ENCODE data around the gene KIAA0930. TPM values are rescaled to one million over a fixed set of nuclear protein-coding genes. Genes with fewer than 3 reads are reported as not detected.
A peak's percentile ranks its signal among the peaks of the same experiment; 100 is the strongest.
"Not testable (repeated sequence)": the region's sequence is repeated elsewhere in the genome, so short reads cannot be mapped to it uniquely, and the experiment has no call there.

The KIAA0930 gene
- total RNA-seq, 6 donors from 2014 or later = 31.2 to 103 (median 42.8) TPM

DNA sequence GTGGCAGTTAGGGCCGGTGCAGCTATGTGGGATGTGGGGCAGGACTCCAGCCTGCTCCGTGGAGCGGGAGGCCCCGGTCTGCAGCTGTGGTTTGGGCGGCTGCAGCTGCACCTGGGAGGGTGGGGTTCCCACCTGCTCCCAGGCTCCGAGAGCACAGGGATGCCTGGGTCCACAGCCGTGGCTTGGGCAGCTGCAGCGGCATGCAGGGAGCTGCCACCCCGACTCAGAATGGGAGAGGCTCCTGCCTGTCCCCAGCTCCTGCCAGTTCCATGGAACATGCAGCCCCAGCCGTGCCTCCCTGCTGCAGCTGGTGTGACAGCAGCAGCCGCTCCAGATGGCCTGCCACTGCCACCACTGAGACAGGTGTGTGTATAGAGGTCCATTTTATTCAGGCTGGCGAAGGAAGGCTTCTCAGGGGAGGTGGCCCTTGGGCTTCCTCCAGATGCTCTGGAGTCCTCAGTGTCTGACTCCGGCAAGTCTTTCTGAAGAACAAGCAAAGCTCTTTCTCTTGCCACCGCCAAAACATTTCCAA, 22.3 kb upstream of the KIAA0930 start:
- ATAC-seq (ENCODE audit: low FRiP score in 2 of 2) (no peak), DNase-seq (peak in 1 of 2 donors; percentile 77)
- Histone ChIP-seq H3K4me1 (peaks cover 10 to 15% (median 13%) of the 10 kb centered on the region in 4 donors), H3K9me3 (no peaks in the 10 kb centered on the region), H3K4me3 (no peak overlapping the region), H3K27me3 (no peaks in the 10 kb centered on the region), H3K36me3 (no peaks in the 10 kb centered on the region), H3K27ac (peak overlapping the region in 1 of 4 donors; percentile 61)
- WGBS, 2 donors = 70% methylated on average over 13 of the region's 14 CpGs; no CpG with 5 or more reads in 1 of the 2 donors
- no peak for TF ChIP-seq EP300 (IDR thresholded peaks at IDR 0.05)
- TF ChIP-seq CTCF (IDR thresholded peaks at IDR 0.05) = no peak
- no peak for TF ChIP-seq POLR2A (IDR thresholded peaks at IDR 0.05)
- TF ChIP-seq POLR2AphosphoS5 (IDR thresholded peaks at IDR 0.05) = no peak

- TF ChIP-seq POLR2AphosphoS5 (IDR thresholded peaks at IDR 0.05) = no peak
- TF ChIP-seq POLR2A (IDR thresholded peaks at IDR 0.05) = no peak
- no peak for TF ChIP-seq EP300 (IDR thresholded peaks at IDR 0.05)
- no peak for TF ChIP-seq CTCF (IDR thresholded peaks at IDR 0.05)
- Histone ChIP-seq H3K9me3 (no peaks in the 10 kb centered on the region), H3K4me1 (peaks cover 10 to 13% (median 12%) of the 10 kb centered on the region in 4 donors), H3K36me3 (no peaks in the 10 kb centered on the region), H3K27ac (no peak overlapping the region), H3K27me3 (no peaks in the 10 kb centered on the region), H3K4me3 (no peak overlapping the region)
- WGBS, 2 donors = 58 to 62% methylated on average over 5 to 11 of the region's 13 CpGs
- ATAC-seq (ENCODE audit: low FRiP score in 2 of 2) = peak; percentile 8 to 63
- no peak for DNase-seq
Observed at GRCh38 chr22:45262195-45262930, 21.7 kb upstream of the KIAA0930 start.

GRCh38 chr22:45261407-45262088, 20.9 kb upstream of the KIAA0930 start:
- DNase-seq = no peak
- no peaks in the 10 kb centered on the region for H3K36me3 ChIP-seq
- H3K27ac ChIP-seq = no peak overlapping the region

GRCh38 chr22:45260395-45260759, 19.7 kb upstream of the KIAA0930 start:
- not testable (repeated sequence) for H3K27ac ChIP-seq; DNase-seq; H3K27me3 ChIP-seq; H3K36me3 ChIP-seq; H3K9me3 ChIP-seq; ATAC-seq (ENCODE audit: low FRiP score in 2 of 2); H3K4me3 ChIP-seq
- WGBS, 2 donors = 77 to 88% methylated on average over 9 of the region's 9 CpGs
- H3K4me1 ChIP-seq = peaks cover 10 to 13% (median 12%) of the 10 kb centered on the region in 4 donors

More at GRCh38 chr22:45261407-45262088, 20.9 kb upstream of the KIAA0930 start:
- H3K4me1 ChIP-seq = peaks cover 10 to 13% (median 12%) of the 10 kb centered on the region in 4 donors
- ATAC-seq (ENCODE audit: low FRiP score in 2 of 2) = no peak
- H3K4me3 ChIP-seq = no peak overlapping the region
- no peaks in the 10 kb centered on the region for H3K27me3 ChIP-seq
- H3K9me3 ChIP-seq = no peaks in the 10 kb centered on the region
- 82 to 84% methylated on average over 9 to 16 of the region's 20 CpGs for WGBS, 2 donors
- TF ChIP-seq EP300 (IDR thresholded peaks at IDR 0.05) = no peak
- TF ChIP-seq POLR2A (IDR thresholded peaks at IDR 0.05) = no peak
- TF ChIP-seq CTCF (IDR thresholded peaks at IDR 0.05) = no peak
- TF ChIP-seq POLR2AphosphoS5 (IDR thresholded peaks at IDR 0.05) = no peak

- no peak overlapping the region for H3K4me3 ChIP-seq
- H3K4me1 ChIP-seq = peaks cover 10 to 13% (median 12%) of the 10 kb centered on the region in 4 donors
- DNase-seq = no peak
- no peaks in the 10 kb centered on the region for H3K9me3 ChIP-seq
- 70 to 76% methylated on average over 10 of the region's 10 CpGs for WGBS, 2 donors
- no peaks in the 10 kb centered on the region for H3K36me3 ChIP-seq
- H3K27ac ChIP-seq = no peak overlapping the region
- no peak for TF ChIP-seq POLR2A (IDR thresholded peaks at IDR 0.05)
- TF ChIP-seq EP300 (IDR thresholded peaks at IDR 0.05) = no peak
- no peak for TF ChIP-seq CTCF (IDR thresholded peaks at IDR 0.05)
- TF ChIP-seq POLR2AphosphoS5 (IDR thresholded peaks at IDR 0.05) = no peak
- no peaks in the 10 kb centered on the region for H3K27me3 ChIP-seq
- no peak for ATAC-seq (ENCODE audit: low FRiP score in 2 of 2)
Observed at GRCh38 chr22:45259754-45260394, 19.2 kb upstream of the KIAA0930 start.

DNA sequence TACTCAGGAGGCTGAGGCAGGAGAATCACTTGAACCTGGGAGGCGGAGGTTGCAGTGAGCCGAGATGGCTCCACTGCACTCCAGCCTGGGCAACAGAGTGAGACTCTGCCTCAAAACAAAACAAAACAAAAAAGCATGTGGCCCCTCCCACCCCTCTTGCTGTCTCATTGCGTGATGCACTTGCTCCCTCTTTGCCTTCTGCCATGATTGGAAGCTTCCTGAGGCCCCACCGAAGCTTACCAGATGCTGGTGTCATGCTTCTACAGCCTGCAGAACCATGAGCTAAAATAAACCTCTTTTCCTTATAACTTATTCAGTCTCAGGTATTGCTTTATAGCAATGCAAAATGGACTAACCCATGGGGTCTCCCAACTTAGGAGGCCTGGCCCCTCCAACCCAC, 17.2 kb upstream of the KIAA0930 start:
- not testable (repeated sequence) for H3K4me1 ChIP-seq
- WGBS, 2 donors = 97% methylated on average over 3 to 4 of the region's 4 CpGs

More for the DNA sequence above, 17.2 kb upstream of the KIAA0930 start:
- not testable (repeated sequence) for H3K27ac ChIP-seq; ATAC-seq (ENCODE audit: low FRiP score in 2 of 2); H3K27me3 ChIP-seq; H3K4me3 ChIP-seq; H3K36me3 ChIP-seq; H3K9me3 ChIP-seq; DNase-seq
